A549 (cell line): Measurements from ENCODE around the gene MATR3.

ENCODE experiments used
- CEBPB ChIP-seq, 2 experiments: fragments of >200 bp in 1 of 2; sonication (Bioruptor Twin) in 1 of 2; formaldehyde crosslinking in 1 of 2; IDR thresholded peaks; 2 replicates each; pipeline ENCODE4 v1.6.1; 2012 to 2016
- CHD4 ChIP-seq: fragments of 200-600 bp; sonication (generic); IDR thresholded peaks from 2 replicates; pipeline ENCODE4 v1.6.1; 2016; ENCODE audit warnings: antibody characterized with exemption, mild to moderate bottlenecking, borderline replicate concordance
- CTCF ChIP-seq: fragments of >200 bp; sonication (Bioruptor Twin); formaldehyde crosslinking; IDR thresholded peaks from 3 replicates; pipeline ENCODE4 v1.5.1; 2016
- EP300 ChIP-seq, 2 experiments: fragments of >200 bp; sonication (Bioruptor Twin); formaldehyde crosslinking; IDR thresholded peaks; 2 replicates in 1 of 2; 3 replicates in 1 of 2; pipeline ENCODE4 v1.6.1; 2016 to 2017
- KDM5A ChIP-seq: fragments of 200-600 bp; sonication (generic); IDR thresholded peaks from 2 replicates; pipeline ENCODE4 v1.6.1; 2016; ENCODE audit warnings: antibody characterized with exemption, mild to moderate bottlenecking
- POLR2A ChIP-seq: IDR thresholded peaks from 2 replicates; pipeline ENCODE4 v1.6.1; 2012; ENCODE audit warnings: mild to moderate bottlenecking, low read length
- RFX5 ChIP-seq: fragments of 450-650 bp; IDR thresholded peaks from 2 replicates; pipeline ENCODE4 v1.7.1; 2014; ENCODE audit warnings: antibody characterized with exemption, mild to moderate bottlenecking, moderate library complexity
- TF ChIP-seq, protein P1 (sequence below): fragments of 450-650 bp; IDR thresholded peaks from 2 replicates; pipeline ENCODE4 v1.6.1; 2014; ENCODE audit warnings: antibody characterized with exemption
- TF ChIP-seq, protein P2 (sequence below): IDR thresholded peaks from 2 replicates; pipeline ENCODE4 v1.6.1; 2012; ENCODE audit warnings: low read depth, borderline replicate concordance
- TF ChIP-seq, protein P3 (sequence below): fragments of 200-600 bp; sonication (generic); IDR thresholded peaks from 2 replicates; pipeline ENCODE4 v1.6.1; 2016; ENCODE audit warnings: antibody characterized with exemption, mild to moderate bottlenecking, moderate library complexity

DNA sequence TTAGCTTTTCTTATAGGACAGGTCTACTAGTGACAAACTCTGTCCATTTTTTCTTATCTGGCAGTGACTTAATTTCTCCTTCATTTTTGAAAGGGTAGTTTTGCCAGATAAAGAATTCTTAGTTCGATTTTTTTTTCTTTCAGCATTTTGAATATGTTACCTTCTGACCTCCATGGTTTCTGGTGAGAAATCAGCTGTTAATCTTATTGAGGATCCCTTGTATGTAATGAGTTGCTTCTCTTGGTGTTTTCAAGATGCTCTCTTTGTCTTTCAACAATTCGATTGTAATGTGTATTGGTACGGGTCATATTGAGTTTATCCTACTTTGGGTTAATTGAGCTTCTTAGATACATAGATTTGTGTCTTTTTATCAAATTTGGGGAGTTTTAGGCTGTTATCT, 60.6 kb downstream of the MATR3 start:
- TF ChIP-seq RFX5: no peak
- no peak for TF ChIP-seq CHD4
- no peak for TF ChIP-seq KDM5A
- TF ChIP-seq, protein P1, sequence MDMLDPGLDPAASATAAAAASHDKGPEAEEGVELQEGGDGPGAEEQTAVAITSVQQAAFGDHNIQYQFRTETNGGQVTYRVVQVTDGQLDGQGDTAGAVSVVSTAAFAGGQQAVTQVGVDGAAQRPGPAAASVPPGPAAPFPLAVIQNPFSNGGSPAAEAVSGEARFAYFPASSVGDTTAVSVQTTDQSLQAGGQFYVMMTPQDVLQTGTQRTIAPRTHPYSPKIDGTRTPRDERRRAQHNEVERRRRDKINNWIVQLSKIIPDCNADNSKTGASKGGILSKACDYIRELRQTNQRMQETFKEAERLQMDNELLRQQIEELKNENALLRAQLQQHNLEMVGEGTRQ: no peak
- no peak for TF ChIP-seq CTCF
- no peak for TF ChIP-seq CEBPB (IDR thresholded peaks at IDR 0.05)
- TF ChIP-seq, protein P2, sequence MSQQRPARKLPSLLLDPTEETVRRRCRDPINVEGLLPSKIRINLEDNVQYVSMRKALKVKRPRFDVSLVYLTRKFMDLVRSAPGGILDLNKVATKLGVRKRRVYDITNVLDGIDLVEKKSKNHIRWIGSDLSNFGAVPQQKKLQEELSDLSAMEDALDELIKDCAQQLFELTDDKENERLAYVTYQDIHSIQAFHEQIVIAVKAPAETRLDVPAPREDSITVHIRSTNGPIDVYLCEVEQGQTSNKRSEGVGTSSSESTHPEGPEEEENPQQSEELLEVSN: no peak
- TF ChIP-seq, protein P3, sequence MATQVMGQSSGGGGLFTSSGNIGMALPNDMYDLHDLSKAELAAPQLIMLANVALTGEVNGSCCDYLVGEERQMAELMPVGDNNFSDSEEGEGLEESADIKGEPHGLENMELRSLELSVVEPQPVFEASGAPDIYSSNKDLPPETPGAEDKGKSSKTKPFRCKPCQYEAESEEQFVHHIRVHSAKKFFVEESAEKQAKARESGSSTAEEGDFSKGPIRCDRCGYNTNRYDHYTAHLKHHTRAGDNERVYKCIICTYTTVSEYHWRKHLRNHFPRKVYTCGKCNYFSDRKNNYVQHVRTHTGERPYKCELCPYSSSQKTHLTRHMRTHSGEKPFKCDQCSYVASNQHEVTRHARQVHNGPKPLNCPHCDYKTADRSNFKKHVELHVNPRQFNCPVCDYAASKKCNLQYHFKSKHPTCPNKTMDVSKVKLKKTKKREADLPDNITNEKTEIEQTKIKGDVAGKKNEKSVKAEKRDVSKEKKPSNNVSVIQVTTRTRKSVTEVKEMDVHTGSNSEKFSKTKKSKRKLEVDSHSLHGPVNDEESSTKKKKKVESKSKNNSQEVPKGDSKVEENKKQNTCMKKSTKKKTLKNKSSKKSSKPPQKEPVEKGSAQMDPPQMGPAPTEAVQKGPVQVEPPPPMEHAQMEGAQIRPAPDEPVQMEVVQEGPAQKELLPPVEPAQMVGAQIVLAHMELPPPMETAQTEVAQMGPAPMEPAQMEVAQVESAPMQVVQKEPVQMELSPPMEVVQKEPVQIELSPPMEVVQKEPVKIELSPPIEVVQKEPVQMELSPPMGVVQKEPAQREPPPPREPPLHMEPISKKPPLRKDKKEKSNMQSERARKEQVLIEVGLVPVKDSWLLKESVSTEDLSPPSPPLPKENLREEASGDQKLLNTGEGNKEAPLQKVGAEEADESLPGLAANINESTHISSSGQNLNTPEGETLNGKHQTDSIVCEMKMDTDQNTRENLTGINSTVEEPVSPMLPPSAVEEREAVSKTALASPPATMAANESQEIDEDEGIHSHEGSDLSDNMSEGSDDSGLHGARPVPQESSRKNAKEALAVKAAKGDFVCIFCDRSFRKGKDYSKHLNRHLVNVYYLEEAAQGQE: no peak
- no peak for TF ChIP-seq POLR2A
- TF ChIP-seq EP300 (IDR thresholded peaks at IDR 0.05): no peak
